Ishikawa (cell line): Measurements from ENCODE around the gene DEF6.
A peak's percentile ranks its signal among the peaks of the same experiment; 100 is the strongest.

Experiments used
- CEBPB ChIP-seq: IDR thresholded peaks from 2 replicates; pipeline ENCODE4 v1.6.1; 2012
- CREB1 ChIP-seq: IDR thresholded peaks from 2 replicates; pipeline ENCODE4 v1.6.1; 2012; ENCODE audit warnings: low read depth
- EGR1 ChIP-seq: IDR thresholded peaks from 2 replicates; pipeline ENCODE4 v1.6.1; 2012
- EP300 ChIP-seq: IDR thresholded peaks from 2 replicates; pipeline ENCODE4 v1.6.1; 2012; ENCODE audit warnings: borderline replicate concordance
- FOXM1 ChIP-seq: IDR thresholded peaks from 2 replicates; pipeline ENCODE4 v1.6.1; 2012; ENCODE audit warnings: low read depth, borderline replicate concordance
- NFIC ChIP-seq: IDR thresholded peaks from 2 replicates; pipeline ENCODE4 v1.6.1; 2012
- RAD21 ChIP-seq: IDR thresholded peaks from 2 replicates; pipeline ENCODE4 v1.6.1; 2012; ENCODE audit warnings: low read depth
- TAF1 ChIP-seq: IDR thresholded peaks from 2 replicates; pipeline ENCODE4 v1.6.1; 2012; ENCODE audit warnings: low read depth, mild to moderate bottlenecking
- TCF12 ChIP-seq: IDR thresholded peaks from 2 replicates; pipeline ENCODE4 v1.6.1; 2012; ENCODE audit warnings: low read depth
- TEAD4 ChIP-seq: IDR thresholded peaks from 2 replicates; pipeline ENCODE4 v1.6.1; 2012
- USF1 ChIP-seq: IDR thresholded peaks from 2 replicates; pipeline ENCODE4 v1.6.1; 2012
- YY1 ChIP-seq: IDR thresholded peaks from 2 replicates; pipeline ENCODE4 v1.6.1; 2012; ENCODE audit warnings: low read depth
- ZBTB7A ChIP-seq: IDR thresholded peaks from 2 replicates; pipeline ENCODE4 v1.6.1; 2012; ENCODE audit warnings: low read depth
- TF ChIP-seq, protein P1 (sequence below): IDR thresholded peaks from 2 replicates; pipeline ENCODE4 v1.6.1; 2012
- TF ChIP-seq, protein P2 (sequence below): IDR thresholded peaks from 2 replicates; pipeline ENCODE4 v1.6.1; 2012; ENCODE audit warnings: low read depth, mild to moderate bottlenecking

Gene DEF6

GRCh38 chr6:35330541-35331119 is 33.0 kb downstream of the DEF6 start:
- no peak for TF ChIP-seq EP300
- no peak for TF ChIP-seq USF1
- no peak for TF ChIP-seq CREB1
- TF ChIP-seq TEAD4: no peak
- no peak for TF ChIP-seq TCF12
- TF ChIP-seq EGR1: no peak
- no peak for TF ChIP-seq TAF1
- TF ChIP-seq FOXM1: no peak
- TF ChIP-seq, protein P1, sequence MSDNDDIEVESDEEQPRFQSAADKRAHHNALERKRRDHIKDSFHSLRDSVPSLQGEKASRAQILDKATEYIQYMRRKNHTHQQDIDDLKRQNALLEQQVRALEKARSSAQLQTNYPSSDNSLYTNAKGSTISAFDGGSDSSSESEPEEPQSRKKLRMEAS: no peak
- TF ChIP-seq, protein P2, sequence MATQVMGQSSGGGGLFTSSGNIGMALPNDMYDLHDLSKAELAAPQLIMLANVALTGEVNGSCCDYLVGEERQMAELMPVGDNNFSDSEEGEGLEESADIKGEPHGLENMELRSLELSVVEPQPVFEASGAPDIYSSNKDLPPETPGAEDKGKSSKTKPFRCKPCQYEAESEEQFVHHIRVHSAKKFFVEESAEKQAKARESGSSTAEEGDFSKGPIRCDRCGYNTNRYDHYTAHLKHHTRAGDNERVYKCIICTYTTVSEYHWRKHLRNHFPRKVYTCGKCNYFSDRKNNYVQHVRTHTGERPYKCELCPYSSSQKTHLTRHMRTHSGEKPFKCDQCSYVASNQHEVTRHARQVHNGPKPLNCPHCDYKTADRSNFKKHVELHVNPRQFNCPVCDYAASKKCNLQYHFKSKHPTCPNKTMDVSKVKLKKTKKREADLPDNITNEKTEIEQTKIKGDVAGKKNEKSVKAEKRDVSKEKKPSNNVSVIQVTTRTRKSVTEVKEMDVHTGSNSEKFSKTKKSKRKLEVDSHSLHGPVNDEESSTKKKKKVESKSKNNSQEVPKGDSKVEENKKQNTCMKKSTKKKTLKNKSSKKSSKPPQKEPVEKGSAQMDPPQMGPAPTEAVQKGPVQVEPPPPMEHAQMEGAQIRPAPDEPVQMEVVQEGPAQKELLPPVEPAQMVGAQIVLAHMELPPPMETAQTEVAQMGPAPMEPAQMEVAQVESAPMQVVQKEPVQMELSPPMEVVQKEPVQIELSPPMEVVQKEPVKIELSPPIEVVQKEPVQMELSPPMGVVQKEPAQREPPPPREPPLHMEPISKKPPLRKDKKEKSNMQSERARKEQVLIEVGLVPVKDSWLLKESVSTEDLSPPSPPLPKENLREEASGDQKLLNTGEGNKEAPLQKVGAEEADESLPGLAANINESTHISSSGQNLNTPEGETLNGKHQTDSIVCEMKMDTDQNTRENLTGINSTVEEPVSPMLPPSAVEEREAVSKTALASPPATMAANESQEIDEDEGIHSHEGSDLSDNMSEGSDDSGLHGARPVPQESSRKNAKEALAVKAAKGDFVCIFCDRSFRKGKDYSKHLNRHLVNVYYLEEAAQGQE: no peak

GRCh38 chr6:35332074-35332887 is 34.7 kb downstream of the DEF6 start:
- TF ChIP-seq, protein P1: 0 out of 2 replicates have a peak, but pooled peaks have one; percentile 35
- TF ChIP-seq USF1: peak; percentile 36; the same call in 1 of the 2 replicates

GRCh38 chr6:35341557-35341956 is 43.9 kb downstream of the DEF6 start:
- TF ChIP-seq, protein P2: no peak
- TF ChIP-seq USF1 (no peak), TEAD4 (no peak), CEBPB (peak; percentile 100)

DNA sequence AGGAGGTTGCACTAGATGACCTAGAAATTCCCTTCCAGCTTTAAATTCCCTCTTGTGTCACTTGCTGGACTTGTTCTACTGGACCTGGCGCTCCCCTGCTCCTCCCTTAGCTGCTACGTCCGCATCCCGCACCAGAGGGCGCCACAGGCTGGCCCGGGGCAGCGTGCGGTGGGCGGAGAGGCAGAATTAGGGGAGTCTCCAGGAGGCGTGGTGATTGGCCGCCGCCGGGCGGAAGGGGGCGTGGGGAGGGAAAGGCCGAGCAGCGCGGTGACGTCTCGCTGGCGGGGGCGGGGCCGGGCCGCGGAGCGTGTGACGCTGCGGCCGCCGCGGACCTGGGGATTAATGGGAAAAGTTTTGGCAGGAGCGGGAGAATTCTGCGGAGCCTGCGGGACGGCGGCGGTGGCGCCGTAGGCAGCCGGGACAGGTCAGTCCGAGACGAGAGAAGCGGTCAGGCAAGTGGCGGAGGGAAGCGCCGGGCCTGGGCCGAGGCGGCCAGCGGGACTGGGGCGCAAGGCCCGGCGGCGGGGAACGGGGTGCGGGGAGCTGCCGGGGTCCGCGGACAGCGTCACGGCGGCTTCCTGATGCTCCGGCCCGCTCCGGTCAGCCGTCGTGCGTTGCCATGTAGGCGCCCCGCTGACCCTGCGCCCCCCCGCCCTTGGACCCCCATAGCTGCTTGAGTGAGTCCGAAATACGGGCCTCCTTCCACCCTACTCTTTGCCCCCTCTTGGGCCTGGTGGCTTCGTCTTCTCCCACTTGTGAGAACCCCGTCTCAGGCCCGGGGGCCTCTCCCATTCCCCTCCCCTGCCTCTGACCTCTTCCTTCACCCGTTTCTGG is 44.9 kb downstream of the DEF6 start, which contains the start of gene PPARD:
Gene PPARD (plus strand): TSS at position 301 of the 834 bp plus-strand sequence. CDS start 68,530 bp downstream, outside the sequence.
- TF ChIP-seq USF1 (peak; percentile 26; the same call in 1 of the 2 replicates), TAF1 (peak; percentile 67), RAD21 (peak; percentile 99), TCF12 (peak; percentile 74), ZBTB7A (no peak; the same call in 1 of the 2 replicates), EP300 (no peak), CREB1 (peak; percentile 69), TEAD4 (peak; percentile 70), YY1 (0 out of 2 replicates have a peak, but pooled peaks have one; percentile 52), EGR1 (peak; percentile 84), FOXM1 (peak; percentile 54; the same call in 1 of the 2 replicates), NFIC (peak; percentile 55; the same call in 1 of the 2 replicates), CEBPB (peak; percentile 31; the same call in 1 of the 2 replicates)
- TF ChIP-seq, protein P1: peak; percentile 76
- TF ChIP-seq, protein P2: no peak
